ENCODE measurements around the gene HCCS.

HCCS gene

DNA sequence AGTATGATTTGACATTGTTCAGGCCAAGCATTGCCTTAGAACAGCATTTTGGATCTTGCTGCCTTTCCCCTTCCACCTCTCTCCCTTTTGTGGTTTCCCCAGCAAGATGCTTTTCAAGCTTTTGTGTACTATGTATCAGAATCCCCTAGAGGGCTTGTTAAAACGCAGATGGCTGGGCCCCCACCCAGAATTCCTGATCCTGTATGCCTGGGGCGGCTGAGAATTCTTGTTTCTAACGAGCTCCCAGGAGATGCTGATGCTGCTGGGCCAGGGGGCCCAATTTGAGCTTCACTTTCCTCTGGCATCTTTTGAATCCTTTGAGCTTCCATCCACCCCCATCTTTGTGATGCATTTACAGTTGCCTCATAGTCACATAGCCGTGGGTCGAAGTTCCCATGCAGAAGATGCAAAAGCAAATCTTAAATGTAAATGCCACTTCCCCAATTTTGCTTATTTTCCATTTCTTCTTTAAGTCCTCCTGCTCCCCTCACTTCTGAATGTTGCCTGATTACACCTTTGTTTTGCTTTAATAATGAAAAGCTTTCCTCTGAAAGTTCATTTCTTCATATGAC, 18.5 kb downstream of the HCCS start:
- Histone ChIP-seq H4K12ac (ENCODE audit: low read depth, low read length) (no peak overlapping the region), H3K4me3 (ENCODE audit: low read depth, low read length) (no peak overlapping the region), H3K27me3 (ENCODE audit: insufficient read depth, low read length) (no peaks in the 10 kb centered on the region), H3K4me2 (ENCODE audit: low read length) (no peak overlapping the region), H2AFZ (ENCODE audit: insufficient read depth, low read length, poor library complexity) (no peak overlapping the region), H3K79me1 (ENCODE audit: low read length) (no peaks in the 10 kb centered on the region), H4K8ac (ENCODE audit: low read depth, low read length) (no peak overlapping the region), H2AK5ac (ENCODE audit: low read length) (no peak overlapping the region), H3K4me1 (ENCODE audit: control insufficient read depth in 1 of 2, insufficient read depth in 2 of 2, low read length in 2 of 2) (no peaks in the 10 kb centered on the region), H3K14ac (ENCODE audit: low read length) (no peak overlapping the region), H3K18ac (ENCODE audit: low read length) (no peak overlapping the region), H3K79me2 (ENCODE audit: control insufficient read depth, insufficient read depth, low read length, poor library complexity) (no peaks in the 10 kb centered on the region), H3K9me3 (ENCODE audit: insufficient read depth, low read depth, low read length) (no peaks in the 10 kb centered on the region), H3K36me3 (ENCODE audit: control insufficient read depth in 1 of 2, insufficient read depth in 2 of 2, low read length in 2 of 2) (no peaks in the 10 kb centered on the region), H3K9ac (ENCODE audit: low read length) (no peak overlapping the region), H4K91ac (ENCODE audit: low read depth, low read length) (no peak overlapping the region), H3K27ac (ENCODE audit: low read depth, low read length) (no peak overlapping the region), H2BK5ac (ENCODE audit: low read depth, low read length, poor library complexity) (no peak overlapping the region), H3K4ac (ENCODE audit: low read depth, low read length) (no peak overlapping the region), H2BK12ac (ENCODE audit: low read length) (no peak overlapping the region), H3K23ac (ENCODE audit: low read length) (no peak overlapping the region), H2BK120ac (ENCODE audit: insufficient read depth, low read length, poor library complexity) (no peak overlapping the region)
- WGBS (ENCODE audit: extremely low coverage, insufficient coverage, insufficient read length): no CpG with 5 or more reads among the region's 5 CpGs
- DNase-seq: no peak

GRCh38 chrX:11130136-11130535, 19.0 kb downstream of the HCCS start:
- H3K27me3 ChIP-seq (ENCODE audit: insufficient read depth, low read length): no peaks in the 10 kb centered on the region
- H4K8ac ChIP-seq (ENCODE audit: low read depth, low read length): no peak overlapping the region
- H2AFZ ChIP-seq (ENCODE audit: insufficient read depth, low read length, poor library complexity): no peak overlapping the region
- H3K4ac ChIP-seq (ENCODE audit: low read depth, low read length): no peak overlapping the region
- H3K23ac ChIP-seq (ENCODE audit: low read length): no peak overlapping the region
- no peak overlapping the region for H4K12ac ChIP-seq (ENCODE audit: low read depth, low read length)
- H4K91ac ChIP-seq (ENCODE audit: low read depth, low read length): no peak overlapping the region
- H2BK12ac ChIP-seq (ENCODE audit: low read length): no peak overlapping the region
- no peak for DNase-seq
- no peaks in the 10 kb centered on the region for H3K4me1 ChIP-seq (ENCODE audit: control insufficient read depth in 1 of 2, insufficient read depth in 2 of 2, low read length in 2 of 2)
- no peak overlapping the region for H3K4me3 ChIP-seq (ENCODE audit: low read depth, low read length)
- H3K14ac ChIP-seq (ENCODE audit: low read length): no peak overlapping the region
- no peak overlapping the region for H3K27ac ChIP-seq (ENCODE audit: low read depth, low read length)
- no peaks in the 10 kb centered on the region for H3K9me3 ChIP-seq (ENCODE audit: insufficient read depth, low read depth, low read length)
- H3K18ac ChIP-seq (ENCODE audit: low read length): no peak overlapping the region
- no peaks in the 10 kb centered on the region for H3K79me1 ChIP-seq (ENCODE audit: low read length)
- no peak overlapping the region for H3K9ac ChIP-seq (ENCODE audit: low read length)
- H2AK5ac ChIP-seq (ENCODE audit: low read length): no peak overlapping the region
- H2BK120ac ChIP-seq (ENCODE audit: insufficient read depth, low read length, poor library complexity): no peak overlapping the region
- H2BK5ac ChIP-seq (ENCODE audit: low read depth, low read length, poor library complexity): no peak overlapping the region
- H3K4me2 ChIP-seq (ENCODE audit: low read length): no peak overlapping the region
- WGBS (ENCODE audit: extremely low coverage, insufficient coverage, insufficient read length): no CpG with 5 or more reads among the region's 3 CpGs
- no peaks in the 10 kb centered on the region for H3K36me3 ChIP-seq (ENCODE audit: control insufficient read depth in 1 of 2, insufficient read depth in 2 of 2, low read length in 2 of 2)
- no peaks in the 10 kb centered on the region for H3K79me2 ChIP-seq (ENCODE audit: control insufficient read depth, insufficient read depth, low read length, poor library complexity)

- no peak overlapping the region for H3K27ac ChIP-seq (ENCODE audit: low read depth, low read length)
- no peak overlapping the region for H2AFZ ChIP-seq (ENCODE audit: insufficient read depth, low read length, poor library complexity)
- H4K91ac ChIP-seq (ENCODE audit: low read depth, low read length): no peak overlapping the region
- no peak overlapping the region for H2BK12ac ChIP-seq (ENCODE audit: low read length)
- H3K23ac ChIP-seq (ENCODE audit: low read length): no peak overlapping the region
- H3K27me3 ChIP-seq (ENCODE audit: insufficient read depth, low read length): no peaks in the 10 kb centered on the region
- H2AK5ac ChIP-seq (ENCODE audit: low read length): no peak overlapping the region
- H4K8ac ChIP-seq (ENCODE audit: low read depth, low read length): no peak overlapping the region
- H3K36me3 ChIP-seq (ENCODE audit: control insufficient read depth in 1 of 2, insufficient read depth in 2 of 2, low read length in 2 of 2): no peaks in the 10 kb centered on the region
- no peak overlapping the region for H3K4ac ChIP-seq (ENCODE audit: low read depth, low read length)
- no peak overlapping the region for H3K14ac ChIP-seq (ENCODE audit: low read length)
- H4K12ac ChIP-seq (ENCODE audit: low read depth, low read length): no peak overlapping the region
- H3K18ac ChIP-seq (ENCODE audit: low read length): no peak overlapping the region
- DNase-seq: no peak
- H3K4me1 ChIP-seq (ENCODE audit: control insufficient read depth in 1 of 2, insufficient read depth in 2 of 2, low read length in 2 of 2): no peaks in the 10 kb centered on the region
- H3K79me1 ChIP-seq (ENCODE audit: low read length): no peaks in the 10 kb centered on the region
- no peak overlapping the region for H3K4me2 ChIP-seq (ENCODE audit: low read length)
- H2BK120ac ChIP-seq (ENCODE audit: insufficient read depth, low read length, poor library complexity): no peak overlapping the region
- no peak overlapping the region for H2BK5ac ChIP-seq (ENCODE audit: low read depth, low read length, poor library complexity)
- no peak overlapping the region for H3K9ac ChIP-seq (ENCODE audit: low read length)
- H3K9me3 ChIP-seq (ENCODE audit: insufficient read depth, low read depth, low read length): no peaks in the 10 kb centered on the region
- H3K79me2 ChIP-seq (ENCODE audit: control insufficient read depth, insufficient read depth, low read length, poor library complexity): no peaks in the 10 kb centered on the region
- no peak overlapping the region for H3K4me3 ChIP-seq (ENCODE audit: low read depth, low read length)
Observed at GRCh38 chrX:11131146-11131545, 20.0 kb downstream of the HCCS start.

DNA sequence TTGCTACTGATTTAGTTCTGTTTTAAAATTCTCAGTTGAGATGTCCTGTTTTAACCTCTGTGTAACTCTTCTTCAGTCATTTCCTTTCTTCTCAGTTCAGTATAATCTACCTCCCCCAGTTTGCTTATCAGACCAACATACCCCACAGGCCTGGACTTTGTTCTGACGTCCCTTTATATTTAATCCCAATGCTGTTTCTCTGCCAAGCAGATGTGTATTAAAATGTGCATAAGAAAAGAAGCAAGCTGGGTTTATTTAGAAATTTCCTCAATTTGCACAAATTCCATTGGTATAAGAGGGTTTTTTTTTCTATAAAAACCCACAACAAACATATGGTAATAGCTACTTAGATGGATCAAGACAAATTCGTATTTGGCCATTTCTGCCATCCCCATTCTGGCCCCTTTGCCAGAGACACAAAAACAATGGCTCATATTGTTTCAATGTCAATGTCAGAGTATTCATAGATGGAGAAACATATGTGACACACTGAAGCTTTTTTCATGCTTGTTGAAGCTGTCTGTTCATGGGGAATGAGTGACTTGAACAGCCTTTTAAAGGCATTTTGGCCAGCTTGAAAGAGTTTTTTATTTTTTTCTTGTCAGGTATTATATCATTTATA, 24.5 kb downstream of the HCCS start:
- no peak overlapping the region for H3K23ac ChIP-seq (ENCODE audit: low read length)
- H3K79me2 ChIP-seq (ENCODE audit: control insufficient read depth, insufficient read depth, low read length, poor library complexity): no peaks in the 10 kb centered on the region
- no peaks in the 10 kb centered on the region for H3K4me1 ChIP-seq (ENCODE audit: control insufficient read depth in 1 of 2, insufficient read depth in 2 of 2, low read length in 2 of 2)
- no peak overlapping the region for H2AK5ac ChIP-seq (ENCODE audit: low read length)
- H3K9me3 ChIP-seq (ENCODE audit: insufficient read depth, low read depth, low read length): no peaks in the 10 kb centered on the region
- H2BK5ac ChIP-seq (ENCODE audit: low read depth, low read length, poor library complexity): no peak overlapping the region
- no CpG with 5 or more reads among the region's 2 CpGs for WGBS (ENCODE audit: extremely low coverage, insufficient coverage, insufficient read length)
- no peak overlapping the region for H3K9ac ChIP-seq (ENCODE audit: low read length)
- H3K4me3 ChIP-seq (ENCODE audit: low read depth, low read length): no peak overlapping the region
- no peak for DNase-seq
- H3K14ac ChIP-seq (ENCODE audit: low read length): no peak overlapping the region
- H3K36me3 ChIP-seq (ENCODE audit: control insufficient read depth in 1 of 2, insufficient read depth in 2 of 2, low read length in 2 of 2): no peaks in the 10 kb centered on the region
- no peak overlapping the region for H2BK12ac ChIP-seq (ENCODE audit: low read length)
- H2BK120ac ChIP-seq (ENCODE audit: insufficient read depth, low read length, poor library complexity): no peak overlapping the region
- no peaks in the 10 kb centered on the region for H3K79me1 ChIP-seq (ENCODE audit: low read length)
- H3K27ac ChIP-seq (ENCODE audit: low read depth, low read length): no peak overlapping the region
- no peak overlapping the region for H4K91ac ChIP-seq (ENCODE audit: low read depth, low read length)
- H2AFZ ChIP-seq (ENCODE audit: insufficient read depth, low read length, poor library complexity): no peak overlapping the region
- no peaks in the 10 kb centered on the region for H3K27me3 ChIP-seq (ENCODE audit: insufficient read depth, low read length)
- no peak overlapping the region for H4K12ac ChIP-seq (ENCODE audit: low read depth, low read length)
- H4K8ac ChIP-seq (ENCODE audit: low read depth, low read length): no peak overlapping the region
- H3K4me2 ChIP-seq (ENCODE audit: low read length): no peak overlapping the region
- H3K18ac ChIP-seq (ENCODE audit: low read length): no peak overlapping the region
- no peak overlapping the region for H3K4ac ChIP-seq (ENCODE audit: low read depth, low read length)

Data from trophoblast cell (in vitro differentiated cells and primary cell).